ENCODE data around the gene CASKIN1.

Gene CASKIN1

DNA sequence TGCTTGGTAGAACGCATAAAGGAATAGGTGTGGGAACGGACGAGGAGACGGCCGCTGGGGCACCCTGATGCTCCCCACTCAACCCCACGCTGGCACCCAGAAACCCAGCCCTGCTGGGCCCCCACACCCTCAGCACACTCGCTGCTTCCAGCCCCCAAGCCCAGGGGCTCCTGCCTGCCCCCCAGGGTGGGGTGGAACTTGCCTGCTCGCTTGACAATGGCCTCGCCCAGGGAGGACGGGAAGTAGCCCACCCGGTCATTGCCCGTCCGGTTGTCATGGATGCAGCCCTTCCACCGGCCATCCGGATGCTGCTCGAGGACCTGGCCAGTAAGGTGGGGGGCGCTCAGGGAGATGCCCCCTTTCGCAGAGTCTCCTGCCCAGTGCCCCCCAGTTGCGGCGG lies 9.9 kb downstream of the CASKIN1 start:
- Histone ChIP-seq H3K27me3 (peaks cover 0 to 5% of the 10 kb centered on the region in 2 donors), H3K9me3 (no peaks in the 10 kb centered on the region), H3K36me3 (no peaks in the 10 kb centered on the region), H3K4me3 (no peak overlapping the region), H3K4me1 (no peaks in the 10 kb centered on the region), H3K27ac (no peak overlapping the region)
- no peak for DNase-seq
- intact Hi-C loops (cut with DNase I; ENCODE audit: low total_unique reads) = no loop called here
- TF ChIP-seq, protein P1, sequence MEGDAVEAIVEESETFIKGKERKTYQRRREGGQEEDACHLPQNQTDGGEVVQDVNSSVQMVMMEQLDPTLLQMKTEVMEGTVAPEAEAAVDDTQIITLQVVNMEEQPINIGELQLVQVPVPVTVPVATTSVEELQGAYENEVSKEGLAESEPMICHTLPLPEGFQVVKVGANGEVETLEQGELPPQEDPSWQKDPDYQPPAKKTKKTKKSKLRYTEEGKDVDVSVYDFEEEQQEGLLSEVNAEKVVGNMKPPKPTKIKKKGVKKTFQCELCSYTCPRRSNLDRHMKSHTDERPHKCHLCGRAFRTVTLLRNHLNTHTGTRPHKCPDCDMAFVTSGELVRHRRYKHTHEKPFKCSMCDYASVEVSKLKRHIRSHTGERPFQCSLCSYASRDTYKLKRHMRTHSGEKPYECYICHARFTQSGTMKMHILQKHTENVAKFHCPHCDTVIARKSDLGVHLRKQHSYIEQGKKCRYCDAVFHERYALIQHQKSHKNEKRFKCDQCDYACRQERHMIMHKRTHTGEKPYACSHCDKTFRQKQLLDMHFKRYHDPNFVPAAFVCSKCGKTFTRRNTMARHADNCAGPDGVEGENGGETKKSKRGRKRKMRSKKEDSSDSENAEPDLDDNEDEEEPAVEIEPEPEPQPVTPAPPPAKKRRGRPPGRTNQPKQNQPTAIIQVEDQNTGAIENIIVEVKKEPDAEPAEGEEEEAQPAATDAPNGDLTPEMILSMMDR (IDR thresholded peaks at IDR 0.05) = no peak

DNA sequence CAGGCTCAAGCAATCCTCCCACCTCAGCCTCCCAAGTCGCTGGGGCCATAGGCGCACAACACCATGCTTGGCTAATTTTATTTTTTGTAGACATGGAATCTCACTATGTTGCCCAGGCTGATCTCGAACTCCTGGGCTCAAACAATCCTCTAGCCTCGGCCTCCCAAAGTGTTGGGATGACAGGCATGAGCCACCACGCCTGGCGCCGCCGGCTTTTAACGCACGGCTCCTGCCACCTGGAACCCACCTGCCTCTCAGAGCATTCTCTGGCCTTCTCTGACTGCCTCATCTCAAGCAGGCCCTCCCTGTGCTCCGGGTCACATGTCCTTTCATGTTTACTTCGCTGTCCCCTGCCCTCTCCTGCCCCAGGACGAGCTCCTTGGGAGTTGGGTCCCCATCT lies 10.3 kb downstream of the CASKIN1 start:
- TF ChIP-seq, protein P1 (IDR thresholded peaks at IDR 0.05) = no peak
- Histone ChIP-seq H3K27me3 (peaks cover 0 to 5% of the 10 kb centered on the region in 2 donors), H3K27ac (no peak overlapping the region), H3K4me3 (no peak overlapping the region), H3K36me3 (no peaks in the 10 kb centered on the region), H3K4me1 (no peaks in the 10 kb centered on the region), H3K9me3 (no peaks in the 10 kb centered on the region)
- intact Hi-C loops (cut with DNase I; ENCODE audit: low total_unique reads) = no loop called here
- DNase-seq = no peak

DNA sequence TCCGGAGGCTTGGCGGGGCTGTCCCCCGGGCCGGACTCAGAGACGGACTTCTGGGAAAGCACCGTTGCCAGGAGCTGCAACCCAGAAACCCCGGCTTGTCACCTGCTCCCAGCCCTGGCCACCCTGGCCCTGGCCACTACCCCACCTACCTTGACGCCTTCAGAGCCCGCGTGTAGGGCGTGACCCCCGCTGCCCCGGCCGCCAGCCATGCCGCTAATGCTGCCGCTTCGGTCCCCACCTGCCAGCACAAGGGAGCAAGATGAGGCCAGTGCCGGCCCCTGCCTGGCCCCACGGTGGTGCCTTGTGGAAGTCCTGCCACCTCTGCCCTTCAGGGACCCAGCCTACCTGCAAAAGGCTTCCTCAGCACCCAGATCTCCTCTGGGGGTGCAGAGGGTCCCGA lies 11.4 kb downstream of the CASKIN1 start:
- Histone ChIP-seq H3K36me3 (no peaks in the 10 kb centered on the region), H3K27ac (no peak overlapping the region), H3K9me3 (no peaks in the 10 kb centered on the region), H3K27me3 (peaks cover 0 to 7% of the 10 kb centered on the region in 2 donors), H3K4me3 (no peak overlapping the region), H3K4me1 (no peaks in the 10 kb centered on the region)
- intact Hi-C loops (cut with DNase I; ENCODE audit: low total_unique reads) = no loop called here
- no peak for DNase-seq
- TF ChIP-seq, protein P1 (IDR thresholded peaks at IDR 0.05) = no peak

DNA sequence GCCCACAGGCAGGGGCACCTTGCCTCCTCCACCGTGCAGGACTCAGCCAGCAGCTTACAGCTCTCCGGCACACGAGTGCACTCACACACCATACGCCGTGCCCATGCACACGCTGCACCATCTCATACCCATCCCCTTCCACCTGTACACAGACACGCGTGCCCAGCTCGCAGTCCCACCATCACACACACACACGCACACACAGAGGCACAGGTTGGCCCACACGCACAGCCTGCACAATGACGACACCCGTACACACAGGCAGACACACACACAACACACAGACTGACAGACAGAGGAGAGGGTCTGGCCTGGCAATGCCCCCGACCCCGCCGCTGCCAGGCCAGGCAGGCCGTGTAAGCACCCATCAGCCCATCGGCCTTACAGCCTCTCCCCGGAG lies 12.1 kb downstream of the CASKIN1 start:
- Histone ChIP-seq H3K27ac (no peak overlapping the region), H3K36me3 (no peaks in the 10 kb centered on the region), H3K4me1 (no peaks in the 10 kb centered on the region), H3K4me3 (no peak overlapping the region), H3K27me3 (peaks cover 0 to 10% of the 10 kb centered on the region in 2 donors), H3K9me3 (no peaks in the 10 kb centered on the region)
- intact Hi-C loops (cut with DNase I; ENCODE audit: low total_unique reads) = no loop called here
- TF ChIP-seq, protein P1 (IDR thresholded peaks at IDR 0.05) = no peak
- no peak for DNase-seq

DNA sequence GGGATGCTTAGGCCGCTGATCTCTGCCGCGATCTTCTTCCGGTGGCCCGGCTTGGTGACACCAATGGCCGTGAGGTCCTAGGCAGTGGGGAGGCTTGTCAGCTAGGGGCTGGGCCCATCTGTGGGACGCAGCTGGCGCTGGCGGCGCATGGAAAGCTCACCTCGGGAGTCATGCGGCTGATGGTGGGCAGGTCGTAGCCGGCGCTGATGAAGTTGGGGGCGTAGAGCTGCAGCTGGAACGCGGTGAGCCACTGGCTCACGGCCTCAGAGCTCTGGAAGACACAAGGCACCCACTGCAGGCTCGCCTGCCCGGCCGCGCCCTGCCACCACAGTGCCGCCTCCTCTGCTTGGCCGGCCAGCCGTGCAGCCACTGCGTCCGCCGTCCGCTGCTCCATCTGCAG lies 12.7 kb downstream of the CASKIN1 start:
- Histone ChIP-seq H3K4me3 (no peak overlapping the region), H3K27ac (no peak overlapping the region), H3K4me1 (no peaks in the 10 kb centered on the region), H3K27me3 (peaks cover 0 to 11% of the 10 kb centered on the region in 2 donors), H3K9me3 (no peaks in the 10 kb centered on the region), H3K36me3 (no peaks in the 10 kb centered on the region)
- intact Hi-C loops (cut with DNase I; ENCODE audit: low total_unique reads) = no loop called here
- no peak for DNase-seq
- TF ChIP-seq, protein P1 (IDR thresholded peaks at IDR 0.05) = no peak

DNA sequence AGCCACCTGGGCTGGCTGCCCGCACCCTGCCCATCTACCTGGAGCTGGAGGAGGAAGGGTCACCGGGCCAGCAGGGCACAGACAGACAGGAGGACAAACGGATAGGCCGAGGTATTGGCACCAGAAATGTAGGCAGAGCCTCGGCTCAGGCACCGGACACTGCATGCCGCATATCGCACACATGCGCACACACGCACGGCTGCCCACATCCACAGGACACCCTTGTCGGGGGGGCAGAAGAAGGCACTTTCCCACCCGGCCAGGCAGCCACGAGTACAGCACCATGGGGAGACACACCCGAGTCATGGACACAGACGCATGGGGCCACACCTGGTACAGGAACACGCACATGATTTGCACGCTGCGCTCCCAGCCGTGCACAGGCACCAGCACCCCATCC lies 14.5 kb downstream of the CASKIN1 start:
- TF ChIP-seq, protein P1 (IDR thresholded peaks at IDR 0.05) = no peak
- Histone ChIP-seq H3K36me3 (peaks cover 7 to 13% (median 12%) of the 10 kb centered on the region in 3 donors), H3K4me3 (no peak overlapping the region), H3K27me3 (peaks cover 0 to 19% of the 10 kb centered on the region in 2 donors), H3K4me1 (peaks cover 0 to 3% (median 0%) of the 10 kb centered on the region in 4 donors), H3K9me3 (no peaks in the 10 kb centered on the region), H3K27ac (no peak overlapping the region)
- intact Hi-C loops (cut with DNase I; ENCODE audit: low total_unique reads) = no loop called here
- no peak for DNase-seq
